HG03460 (cell line): Measurements from ENCODE around the gene CEP112.
A peak's percentile ranks its signal among the peaks of the same experiment; 100 is the strongest.

Experiments used
- ATAC-seq: cut with Tn5 transposase; IDR thresholded peaks from one replicate; pipeline ENCODE4 v1.9.1; 2021; ENCODE audit not compliant: unreplicated experiment

Gene CEP112

GRCh38 chr17:65936013-65936412 is 255.9 kb downstream of the CEP112 start:
- no peak for ATAC-seq

DNA sequence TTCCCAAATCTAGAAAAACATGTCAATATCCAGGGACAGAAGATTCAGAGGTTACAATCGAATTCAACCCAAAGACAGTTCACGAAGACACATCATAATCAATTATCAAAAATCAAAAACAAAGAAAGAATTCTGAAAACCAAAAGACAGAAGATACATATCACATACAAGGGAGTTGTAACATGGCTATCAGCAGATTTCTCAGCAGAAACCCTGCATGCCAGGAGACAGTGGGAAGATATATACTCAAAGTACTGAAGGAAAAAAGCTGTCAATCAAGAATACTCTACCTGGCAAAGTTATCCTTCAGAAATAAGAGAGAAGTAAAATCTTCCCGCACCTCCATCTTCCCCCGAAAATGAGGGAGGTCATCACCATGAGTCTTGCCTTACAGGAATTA is 258.6 kb downstream of the CEP112 start:
- ATAC-seq: no peak

- ATAC-seq: no peak
Measured at GRCh38 chr17:65931246-65932149, 260.4 kb downstream of the CEP112 start.

DNA sequence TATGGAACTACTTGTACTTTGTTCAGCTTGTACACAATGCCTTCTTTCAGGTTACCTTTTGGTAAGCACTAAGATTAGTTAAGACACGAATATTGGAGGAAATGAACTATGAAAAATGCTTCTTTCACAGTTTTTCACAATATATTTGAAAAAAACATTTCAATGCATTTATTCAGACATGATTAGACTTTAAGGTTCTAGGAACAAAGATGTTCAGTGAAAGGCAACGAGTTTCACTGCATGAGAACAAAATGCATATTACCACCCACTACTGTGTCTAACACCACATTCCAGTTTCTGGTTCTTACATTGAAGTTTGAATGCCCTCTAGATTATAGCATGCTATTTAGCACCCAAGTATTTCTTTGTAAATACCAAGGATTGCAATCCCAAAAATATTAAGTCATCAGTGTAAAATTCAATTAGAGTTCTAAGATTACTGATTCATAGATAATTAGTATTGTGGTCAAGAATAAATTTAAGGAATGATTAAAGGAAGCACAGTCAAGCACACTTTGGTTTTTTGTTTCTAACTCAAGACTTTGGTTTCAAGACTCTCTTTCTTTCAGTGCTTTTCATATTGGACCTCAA is 261.7 kb downstream of the CEP112 start:
- ATAC-seq: no peak

DNA sequence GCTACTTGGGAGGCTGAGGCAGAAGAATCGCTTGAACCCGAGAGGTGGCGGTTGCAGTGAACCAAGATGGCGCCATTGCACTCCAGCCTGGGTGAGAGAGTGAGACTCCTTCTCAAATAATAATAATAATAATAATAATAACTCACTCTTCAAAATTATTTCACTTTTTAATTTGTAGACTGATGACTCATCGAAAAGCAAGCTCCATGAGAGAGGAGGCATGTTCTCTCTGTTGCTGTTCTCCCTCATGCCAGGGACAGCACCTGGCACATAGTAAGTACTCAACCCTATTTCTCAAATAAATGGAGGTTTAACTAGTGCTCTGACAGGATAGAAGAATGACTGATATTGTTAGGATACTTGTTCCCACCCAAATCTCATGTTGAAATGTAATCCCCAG is 265.3 kb downstream of the CEP112 start:
- ATAC-seq: no peak

GRCh38 chr17:65925606-65926307 is 266.2 kb downstream of the CEP112 start:
- no peak for ATAC-seq

GRCh38 chr17:65920996-65921395 is 270.9 kb downstream of the CEP112 start:
- no peak for ATAC-seq

DNA sequence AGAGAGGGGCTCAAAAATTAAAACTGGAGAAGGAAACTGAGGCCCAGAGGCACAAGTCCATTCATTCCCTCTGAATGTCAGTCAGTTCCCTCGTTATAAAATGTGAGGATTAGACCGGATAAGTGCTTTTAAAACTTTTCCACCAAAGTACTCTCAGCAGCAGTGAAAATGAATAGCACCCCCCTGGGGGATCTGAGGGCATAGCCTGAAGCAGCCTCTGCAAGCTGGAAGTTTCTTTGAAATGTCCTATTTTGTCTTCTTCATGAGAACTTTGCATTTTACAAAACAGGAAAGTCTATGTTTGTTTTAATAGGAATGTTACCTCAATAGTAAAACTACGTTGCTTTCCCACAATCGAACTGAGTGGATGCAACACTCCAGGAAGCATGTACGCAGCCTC is 273.0 kb downstream of the CEP112 start:
- no peak for ATAC-seq

DNA sequence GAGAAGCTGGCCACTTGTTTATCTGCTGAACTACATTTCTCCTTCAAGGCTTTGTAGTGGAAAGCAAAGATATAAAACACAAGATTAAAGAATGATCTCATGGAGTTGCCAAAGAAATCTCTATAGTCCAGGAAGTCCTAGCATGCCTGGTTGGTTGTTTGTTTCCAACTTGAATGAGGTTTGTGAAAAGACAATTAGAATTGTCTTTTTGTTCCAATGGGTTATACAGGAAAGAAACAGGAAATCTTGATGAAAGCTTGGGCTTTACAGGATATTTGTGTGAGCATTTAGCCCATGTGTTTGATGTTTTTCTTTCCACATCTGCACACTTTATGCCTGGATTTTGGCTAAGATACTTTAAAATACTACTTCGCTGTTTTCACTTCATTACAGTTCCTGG is 273.4 kb downstream of the CEP112 start:
- ATAC-seq: no peak

DNA sequence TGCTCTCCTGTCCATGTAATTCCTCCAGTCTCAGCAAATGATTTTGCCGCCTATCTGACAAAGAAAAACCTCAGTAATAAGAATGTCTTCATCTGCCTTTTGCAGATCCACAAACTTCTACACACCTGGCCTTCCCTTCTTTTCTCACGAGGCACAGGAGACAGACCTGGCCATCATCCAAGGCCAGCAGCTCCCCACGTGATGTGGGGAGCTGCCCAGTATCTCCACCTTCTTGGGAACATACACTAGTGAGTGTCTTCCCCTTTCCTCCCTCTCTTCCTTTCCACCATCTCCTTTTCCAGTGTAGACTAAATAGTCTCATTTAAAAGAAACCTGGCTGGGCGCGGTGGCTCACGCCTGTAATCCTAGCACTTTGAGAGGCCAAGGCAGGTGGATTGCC is 274.4 kb downstream of the CEP112 start:
- ATAC-seq: no peak

DNA sequence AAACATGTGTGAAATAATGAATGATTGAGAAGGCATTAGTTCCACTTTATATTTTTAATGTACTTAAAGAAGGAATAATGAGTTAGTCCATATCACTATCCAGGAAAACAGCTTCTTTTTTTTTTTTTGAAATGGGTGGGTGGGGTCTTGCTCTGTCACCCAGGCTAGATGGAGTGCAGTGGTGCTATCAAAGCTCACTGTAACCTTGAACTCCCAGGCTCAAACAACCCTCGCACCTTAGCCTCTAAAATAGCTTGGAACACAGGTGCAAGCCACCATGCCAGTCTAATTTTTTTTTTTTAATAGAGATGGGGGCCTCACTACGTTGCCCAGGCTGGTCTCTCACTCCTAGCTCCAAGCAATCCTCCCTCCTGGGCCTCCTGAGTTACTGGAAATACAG is 275.5 kb downstream of the CEP112 start:
- ATAC-seq: no peak

DNA sequence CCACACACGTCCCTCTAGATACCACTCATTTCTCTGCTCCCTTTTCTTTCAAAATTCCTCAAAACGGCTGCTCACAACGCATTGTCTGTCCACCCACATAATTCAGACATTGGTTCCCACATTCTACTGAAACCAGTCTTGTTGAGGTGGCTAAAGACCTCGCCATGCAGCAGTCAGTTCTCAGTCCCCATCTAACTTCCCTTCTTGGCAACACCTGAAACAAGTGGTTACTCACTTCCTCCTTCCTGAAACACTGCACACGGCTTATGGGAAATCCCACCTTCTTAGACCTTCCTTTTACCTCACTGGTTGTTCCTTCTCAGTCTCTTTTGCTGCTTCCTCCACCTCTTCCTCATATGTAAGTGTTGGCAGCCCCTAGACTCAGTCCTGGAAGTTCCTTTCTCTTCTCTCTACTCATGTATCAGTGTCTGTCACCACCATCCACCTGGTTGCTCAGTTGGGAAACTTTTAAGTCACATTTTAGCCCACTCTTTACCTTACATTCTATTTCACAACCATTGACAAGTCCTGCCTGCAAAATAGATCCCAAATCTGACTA is 277.1 kb downstream of the CEP112 start:
- peak; percentile 98 for ATAC-seq

- no peak for ATAC-seq
Measured at GRCh38 chr17:65913326-65913850, 278.5 kb downstream of the CEP112 start.

- ATAC-seq: no peak
Measured at GRCh38 chr17:65910836-65911235, 281.1 kb downstream of the CEP112 start.

- no peak for ATAC-seq
Measured at GRCh38 chr17:65902831-65903522, 289.0 kb downstream of the CEP112 start.

GRCh38 chr17:65902155-65902554 is 289.8 kb downstream of the CEP112 start:
- no peak for ATAC-seq

DNA sequence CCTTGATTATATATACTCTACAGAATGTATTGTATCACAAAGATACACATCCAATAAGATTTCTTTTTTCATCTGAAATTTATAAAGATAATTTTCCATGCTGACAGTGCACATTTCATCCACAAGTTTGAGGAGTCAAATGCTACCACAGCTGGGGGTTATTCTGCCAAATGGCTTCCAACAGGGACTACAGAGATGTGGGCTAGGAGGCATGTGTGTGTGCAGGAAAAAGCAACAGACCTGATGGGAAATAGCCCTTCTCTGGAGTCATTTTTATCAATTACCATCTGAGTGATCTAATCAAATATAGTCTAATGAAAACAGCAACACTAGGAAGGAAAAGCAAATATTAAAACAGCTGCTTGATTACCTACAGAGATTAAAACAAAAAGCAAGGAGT is 290.5 kb downstream of the CEP112 start:
- ATAC-seq: no peak

DNA sequence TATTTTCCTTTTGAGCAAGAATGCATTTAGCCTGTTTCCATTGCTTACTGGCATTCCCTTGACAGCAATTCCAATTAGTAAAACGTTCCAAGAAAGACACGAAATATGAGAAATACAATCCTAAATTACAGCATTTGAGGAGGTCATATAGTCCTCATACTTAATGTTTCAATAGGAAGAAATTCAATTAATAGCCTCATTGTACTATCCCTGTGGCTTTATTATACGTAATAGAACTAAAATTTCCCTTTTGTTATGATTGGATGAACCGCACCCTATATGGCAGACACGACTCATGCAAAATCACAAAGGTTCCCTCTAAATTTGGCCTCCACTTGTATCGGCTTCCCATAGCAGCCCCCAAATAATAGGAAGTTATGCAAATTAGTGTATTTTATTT is 291.7 kb downstream of the CEP112 start:
- ATAC-seq: no peak

- ATAC-seq: no peak
Measured at GRCh38 chr17:65898651-65899050, 293.3 kb downstream of the CEP112 start.

- ATAC-seq: no peak
Measured at GRCh38 chr17:65896889-65897288, 295.0 kb downstream of the CEP112 start.

DNA sequence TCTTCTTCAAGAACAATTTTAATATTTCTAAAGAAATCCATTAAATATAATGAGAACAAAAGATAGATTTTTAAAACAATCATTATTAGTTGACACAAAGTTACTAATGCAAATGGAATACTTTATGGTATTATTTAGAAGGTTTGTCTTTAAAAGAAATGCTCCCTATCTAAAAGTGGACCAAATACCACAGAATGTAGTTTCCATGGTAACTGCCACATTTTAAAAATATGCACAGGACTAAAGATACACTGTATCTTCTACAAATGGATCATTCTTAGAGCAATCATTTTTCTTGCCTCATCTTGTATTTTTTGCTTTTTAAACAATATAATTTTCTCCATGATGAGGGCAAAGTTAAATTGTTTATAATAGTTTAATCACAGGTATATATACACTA is 296.0 kb downstream of the CEP112 start:
- no peak for ATAC-seq
